WI38 (cell line): Measurements from ENCODE around the gene RHAG.

ENCODE experiments used
- H3K4me3 ChIP-seq: 2 replicates; pipeline ENCODE4 v1.5.1; 2011; ENCODE audit warnings: low read depth, mild to moderate bottlenecking, control low read depth, low read length
- TF ChIP-seq, protein P1 (sequence below): IDR thresholded peaks from 2 replicates; pipeline ENCODE4 v1.5.1; 2012; ENCODE audit warnings: low read depth, mild to moderate bottlenecking, control low read depth, low read length

RHAG gene

DNA sequence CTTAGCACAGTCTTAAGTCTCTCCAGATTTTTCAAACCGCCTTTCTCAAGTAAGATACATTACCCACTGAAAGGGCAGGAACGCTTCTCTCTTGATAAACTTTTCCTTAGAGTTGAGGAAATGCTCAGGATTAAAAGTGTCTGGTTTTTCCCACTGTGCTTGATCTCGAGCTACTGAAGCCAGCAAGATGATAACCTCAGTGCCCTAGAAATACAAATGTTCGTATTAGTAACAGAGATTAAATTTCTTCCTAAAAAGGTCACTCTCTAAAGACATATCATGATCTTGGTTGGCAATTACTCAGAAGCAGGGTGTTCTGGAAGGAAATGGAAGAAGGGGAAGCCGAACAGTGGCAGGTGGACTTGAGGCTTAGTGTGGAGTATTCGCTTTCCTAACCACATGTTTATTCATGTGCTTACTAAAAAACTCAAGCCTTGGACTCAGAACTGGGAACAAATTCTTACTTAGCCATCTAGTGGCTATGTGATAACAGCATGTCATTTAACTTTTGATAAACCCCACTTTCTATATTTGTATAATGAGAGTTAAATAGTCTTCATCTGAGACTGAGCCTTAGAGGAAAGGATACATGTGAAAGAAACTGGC is 66.1 kb downstream of the RHAG start:
- TF ChIP-seq, protein P1, sequence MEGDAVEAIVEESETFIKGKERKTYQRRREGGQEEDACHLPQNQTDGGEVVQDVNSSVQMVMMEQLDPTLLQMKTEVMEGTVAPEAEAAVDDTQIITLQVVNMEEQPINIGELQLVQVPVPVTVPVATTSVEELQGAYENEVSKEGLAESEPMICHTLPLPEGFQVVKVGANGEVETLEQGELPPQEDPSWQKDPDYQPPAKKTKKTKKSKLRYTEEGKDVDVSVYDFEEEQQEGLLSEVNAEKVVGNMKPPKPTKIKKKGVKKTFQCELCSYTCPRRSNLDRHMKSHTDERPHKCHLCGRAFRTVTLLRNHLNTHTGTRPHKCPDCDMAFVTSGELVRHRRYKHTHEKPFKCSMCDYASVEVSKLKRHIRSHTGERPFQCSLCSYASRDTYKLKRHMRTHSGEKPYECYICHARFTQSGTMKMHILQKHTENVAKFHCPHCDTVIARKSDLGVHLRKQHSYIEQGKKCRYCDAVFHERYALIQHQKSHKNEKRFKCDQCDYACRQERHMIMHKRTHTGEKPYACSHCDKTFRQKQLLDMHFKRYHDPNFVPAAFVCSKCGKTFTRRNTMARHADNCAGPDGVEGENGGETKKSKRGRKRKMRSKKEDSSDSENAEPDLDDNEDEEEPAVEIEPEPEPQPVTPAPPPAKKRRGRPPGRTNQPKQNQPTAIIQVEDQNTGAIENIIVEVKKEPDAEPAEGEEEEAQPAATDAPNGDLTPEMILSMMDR: no peak
- H3K4me3 ChIP-seq: no peak overlapping the region

DNA sequence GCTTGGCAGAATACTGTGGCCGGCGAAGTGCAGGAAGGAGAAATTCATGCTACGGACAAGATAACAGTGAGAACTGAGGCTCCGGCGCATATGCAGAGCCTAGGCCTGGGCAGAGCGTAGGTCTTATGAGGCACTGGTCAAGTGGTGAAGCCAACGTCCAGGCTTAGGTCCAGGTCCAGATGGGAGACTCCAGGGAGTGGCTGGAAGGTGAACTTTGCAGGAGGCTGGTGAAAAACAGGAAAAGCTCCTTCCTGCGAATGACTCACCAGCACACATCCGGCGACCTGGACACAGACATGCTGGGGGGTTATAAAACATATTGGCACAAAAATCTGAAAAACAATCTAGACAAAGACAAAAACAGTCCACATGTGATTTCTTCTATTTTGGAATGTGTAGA is 70.8 kb downstream of the RHAG start:
- no peak overlapping the region for H3K4me3 ChIP-seq
- TF ChIP-seq, protein P1: no peak

DNA sequence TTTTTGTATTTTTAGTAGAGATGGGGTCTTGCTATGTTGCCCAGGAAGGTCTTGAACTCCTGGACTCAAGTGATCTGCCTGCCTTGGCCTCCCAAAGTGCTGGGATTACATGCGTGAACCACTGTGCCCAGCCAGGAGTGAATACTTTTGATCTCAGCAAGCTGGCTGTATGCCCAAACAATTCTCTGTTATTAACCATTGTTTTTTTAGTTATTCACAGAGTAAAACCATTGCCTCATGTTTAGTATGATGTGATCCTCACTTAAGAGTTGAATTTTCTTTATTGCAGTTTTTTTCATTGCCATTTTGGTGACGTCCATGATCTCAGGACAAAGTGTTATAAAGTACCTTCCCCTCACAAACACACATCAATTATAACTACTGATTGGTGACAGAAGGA is 71.4 kb downstream of the RHAG start:
- TF ChIP-seq, protein P1: no peak
- H3K4me3 ChIP-seq: no peak overlapping the region

DNA sequence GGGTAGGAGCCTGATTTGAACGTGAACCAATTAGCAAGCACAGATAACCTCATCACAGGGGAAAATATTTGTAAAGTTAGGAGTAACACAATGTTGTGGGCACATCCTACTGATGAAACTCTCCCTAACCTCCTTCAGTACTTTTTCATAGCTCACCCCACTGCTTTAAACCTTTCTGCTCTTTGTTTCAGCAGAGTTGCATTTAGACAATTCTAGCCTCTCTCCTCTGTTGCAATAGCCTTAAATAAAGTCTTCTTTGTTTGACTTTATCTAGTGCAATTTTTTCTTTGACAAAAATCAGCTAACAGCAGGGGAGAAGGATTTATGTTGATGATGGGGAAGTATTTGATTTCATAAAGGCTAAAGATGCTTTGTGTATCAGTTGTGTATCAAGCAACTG is 72.1 kb downstream of the RHAG start:
- TF ChIP-seq, protein P1: no peak
- no peak overlapping the region for H3K4me3 ChIP-seq

DNA sequence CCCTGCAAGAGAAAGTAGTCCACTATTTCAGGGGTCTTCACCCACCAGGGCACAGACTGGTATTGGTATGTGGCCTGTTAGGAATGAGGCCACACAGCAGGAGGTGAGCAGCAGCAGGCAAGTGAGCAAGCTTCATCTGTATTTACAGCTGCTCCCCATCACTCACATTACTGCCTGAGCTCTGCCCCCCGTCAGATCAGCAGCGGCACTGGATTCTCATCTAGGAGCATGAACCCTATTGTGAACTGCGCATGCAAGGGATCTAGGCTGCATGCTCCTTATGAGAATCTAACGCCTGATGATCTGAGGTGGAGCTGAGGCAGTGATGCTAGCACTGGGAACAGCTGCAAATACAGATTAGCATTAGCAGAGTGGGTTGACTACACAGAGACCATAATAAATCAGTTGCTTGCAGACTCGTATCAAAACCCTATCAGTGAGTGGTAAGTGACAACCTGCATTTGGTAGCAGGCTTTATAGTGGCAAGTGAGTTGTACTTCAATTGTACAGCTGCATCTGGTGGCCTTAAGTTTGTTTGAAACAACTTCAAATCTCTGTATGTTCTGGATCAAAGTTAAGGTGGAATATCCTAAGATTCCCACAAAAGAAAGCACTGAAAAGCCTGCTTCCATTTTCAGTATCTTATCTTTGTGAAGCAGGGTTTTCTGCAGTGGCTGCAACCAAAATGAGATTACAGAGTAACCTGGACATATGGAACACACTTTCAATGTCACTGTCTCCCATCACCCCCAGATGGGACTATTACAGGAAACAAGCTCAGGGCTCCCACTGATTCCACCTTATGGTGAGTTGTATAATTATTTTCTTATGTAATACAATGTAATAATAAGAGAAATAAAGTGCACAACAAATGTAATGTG is 73.4 kb downstream of the RHAG start:
- TF ChIP-seq, protein P1: no peak
- H3K4me3 ChIP-seq: no peak overlapping the region

DNA sequence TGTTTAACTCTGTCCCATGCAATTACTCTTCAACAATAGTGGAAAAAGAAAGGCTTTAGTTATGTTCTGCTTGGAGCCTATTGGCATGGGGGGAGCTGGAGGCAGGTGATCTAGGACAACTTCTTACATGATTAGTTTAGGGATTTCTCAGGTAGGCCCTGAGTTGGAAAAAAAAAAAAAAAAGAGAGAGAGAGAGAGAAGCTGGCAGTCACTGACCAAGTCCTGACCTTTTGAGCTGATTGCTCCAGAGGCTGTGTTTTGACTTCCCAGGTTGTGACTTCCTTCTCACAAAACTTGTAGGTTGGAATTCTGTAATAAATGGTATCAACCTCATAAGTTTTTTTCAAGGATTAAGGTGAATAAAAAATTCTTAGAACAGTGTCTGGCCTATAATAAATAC is 78.4 kb downstream of the RHAG start:
- no peak overlapping the region for H3K4me3 ChIP-seq
- TF ChIP-seq, protein P1: no peak

DNA sequence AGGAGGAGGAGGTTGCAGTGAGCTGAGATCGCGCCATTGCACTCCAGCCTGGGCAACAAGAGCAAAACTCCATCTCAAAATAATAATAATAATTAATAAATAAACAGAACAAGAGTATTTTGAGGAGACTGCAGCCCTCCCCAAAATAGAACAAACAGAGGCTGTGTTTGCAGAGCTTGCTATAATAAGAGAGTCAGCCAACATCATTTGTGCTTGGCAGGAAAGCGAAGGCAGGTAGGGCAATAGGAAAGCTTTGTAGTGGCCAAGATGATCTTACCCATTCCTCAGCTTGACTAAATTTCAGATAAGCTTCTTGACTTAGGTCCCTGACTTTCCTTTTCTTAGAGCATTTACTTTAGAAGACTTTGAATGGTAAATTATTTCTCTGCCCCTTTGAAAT is 79.5 kb downstream of the RHAG start:
- no peak overlapping the region for H3K4me3 ChIP-seq
- TF ChIP-seq, protein P1: no peak
